Ramos (cell line): Measurements from ENCODE around the gene FAH.
"Not testable (repeated sequence)": the region's sequence is repeated elsewhere in the genome, so short reads cannot be mapped to it uniquely, and the experiment has no call there.

ENCODE experiments used
- in situ Hi-C: fragments of 300-500 bp; cut with MboI; formaldehyde crosslinking; loops from one replicate; pipeline ENCODE4 v1.14.3; 2022; ENCODE audit warnings: low sequenced_read_pairs; ENCODE audit not compliant: unreplicated experiment

The FAH gene

DNA sequence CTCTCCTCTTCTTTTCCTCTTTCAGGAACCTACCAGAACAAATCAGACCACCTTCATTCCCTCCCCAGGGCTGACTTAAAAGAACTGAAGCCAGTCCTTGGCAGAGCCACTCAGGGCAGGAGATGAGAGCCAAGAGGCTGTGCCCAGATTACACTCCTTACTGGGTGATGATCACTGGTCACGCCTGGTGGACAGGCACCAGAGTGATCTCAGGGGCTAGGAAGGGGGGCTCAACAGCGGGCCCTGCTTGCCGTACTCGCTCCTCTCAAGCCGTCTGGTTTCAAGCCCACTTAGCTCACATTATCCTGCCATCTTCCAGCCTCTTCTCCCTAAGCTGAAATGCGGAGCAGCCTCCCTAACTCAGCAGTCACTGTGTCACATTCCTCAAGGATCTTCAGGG lies 1.7 kb upstream of the FAH start:
- in situ Hi-C loops = no loop called here

DNA sequence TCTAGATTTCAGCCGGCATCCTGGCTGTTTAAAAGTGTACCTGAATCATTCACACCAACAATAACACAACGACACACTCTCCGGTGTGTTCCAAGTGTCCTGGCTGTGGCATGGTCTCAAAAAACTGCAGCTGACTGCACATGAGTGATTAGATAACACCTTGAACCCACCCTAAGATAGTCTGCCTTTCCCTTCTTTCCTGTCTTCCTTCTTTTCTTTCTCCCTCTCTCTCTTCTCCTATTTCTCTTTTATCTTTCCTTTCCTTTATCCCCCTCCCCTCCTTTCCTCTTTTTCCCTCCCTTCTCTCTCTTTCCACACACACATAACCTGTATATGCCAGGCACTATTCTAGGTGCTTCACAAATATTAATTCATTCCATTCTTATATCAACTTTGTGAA lies 1.2 kb upstream of the FAH start:
- in situ Hi-C loops = no loop called here

DNA sequence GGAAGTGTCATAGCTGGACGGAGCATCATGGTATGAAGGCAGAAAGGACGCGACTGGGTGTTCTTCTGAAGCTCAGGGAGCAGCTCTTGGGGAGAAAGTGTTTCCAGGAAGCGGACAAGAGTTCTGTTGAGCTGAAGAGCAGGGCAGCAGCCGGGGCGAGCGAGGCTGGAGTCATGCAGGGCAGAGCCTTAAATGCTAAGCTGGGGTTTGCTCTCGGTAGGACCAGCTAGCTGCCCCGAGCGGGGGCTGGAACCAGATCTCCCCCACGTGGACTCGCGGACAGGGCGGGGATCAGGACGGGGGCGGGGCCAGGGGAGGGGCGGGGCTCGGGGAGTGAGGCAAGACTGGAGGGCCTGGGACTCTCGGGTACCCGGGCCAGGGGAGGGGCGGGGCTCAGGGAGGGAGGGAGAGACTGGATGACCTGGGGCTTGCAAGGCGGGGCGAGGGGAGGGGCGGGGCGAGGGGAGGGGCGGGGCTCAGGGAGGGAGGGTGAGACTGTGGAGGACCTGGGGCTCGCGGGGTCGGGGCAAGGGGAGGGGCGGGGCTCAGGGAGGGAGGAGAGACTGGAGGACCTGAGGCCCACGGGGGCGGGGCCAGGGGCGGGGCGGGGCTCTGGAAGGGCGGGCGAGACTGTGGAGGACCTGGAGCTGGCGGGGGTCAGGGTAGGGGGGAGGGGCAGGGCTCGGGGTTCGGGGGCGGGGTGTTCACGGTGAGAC lies 461 bp upstream of the FAH start:
- in situ Hi-C loops = no loop called here

DNA sequence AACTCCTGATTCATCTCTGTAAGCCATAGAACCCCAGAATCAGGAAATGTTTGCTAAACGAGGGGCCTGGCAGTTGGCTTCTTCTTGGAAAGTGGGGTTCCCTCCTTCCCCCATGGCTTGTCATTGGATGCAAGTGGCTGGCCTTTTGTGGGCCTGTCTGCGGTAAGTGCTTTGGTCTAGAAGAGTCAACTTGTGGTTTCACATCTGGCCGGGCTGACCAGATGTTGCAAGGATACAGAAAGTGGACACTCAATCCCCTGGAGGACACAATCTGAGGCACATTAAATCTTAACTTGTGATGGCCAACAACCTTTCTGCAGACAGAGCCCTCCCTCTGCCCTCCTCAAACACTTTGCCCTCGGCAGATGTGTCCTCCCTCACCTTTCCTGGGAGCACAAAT lies 1.1 kb downstream of the FAH start:
- in situ Hi-C loops = no loop called here

DNA sequence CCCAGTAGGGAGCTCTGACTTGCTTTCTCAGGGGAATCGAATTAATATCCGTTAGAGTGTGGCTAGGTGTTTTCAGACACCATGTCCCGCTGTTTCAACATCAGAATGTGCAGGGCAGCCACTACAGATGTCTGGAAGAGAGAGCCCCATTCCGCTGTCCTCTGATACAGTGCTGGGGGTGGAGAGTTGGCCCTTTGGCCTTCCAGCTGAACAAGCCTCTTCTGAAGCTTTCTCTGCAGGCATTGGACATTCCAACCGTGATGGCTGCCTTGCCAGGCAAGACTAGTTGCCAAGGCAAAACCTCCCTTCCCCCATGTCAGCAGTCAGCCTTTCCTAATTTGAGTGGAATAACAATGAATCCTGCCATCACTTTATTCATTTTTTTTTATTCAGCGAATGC lies 1.5 kb downstream of the FAH start:
- in situ Hi-C loops = no loop called here

DNA sequence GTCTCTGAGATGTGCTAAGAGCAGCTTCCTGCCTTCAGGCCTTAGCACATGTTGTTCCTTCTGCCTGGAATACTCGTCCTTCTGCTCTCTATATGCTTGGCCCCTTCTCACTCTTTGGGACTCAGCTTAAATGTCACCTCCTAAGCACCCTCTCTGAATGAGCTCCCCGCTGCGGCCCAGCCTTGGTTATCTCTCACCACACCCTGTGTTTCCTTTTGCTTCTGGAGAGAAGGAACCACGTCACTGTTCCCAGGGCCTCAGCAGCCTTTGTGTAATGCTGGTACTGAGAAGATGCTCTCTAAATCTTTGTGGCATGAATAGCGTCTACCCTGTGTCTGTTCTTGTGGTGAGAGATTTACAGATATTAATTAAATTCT lies 2.2 kb downstream of the FAH start:
- in situ Hi-C loops = no loop called here

DNA sequence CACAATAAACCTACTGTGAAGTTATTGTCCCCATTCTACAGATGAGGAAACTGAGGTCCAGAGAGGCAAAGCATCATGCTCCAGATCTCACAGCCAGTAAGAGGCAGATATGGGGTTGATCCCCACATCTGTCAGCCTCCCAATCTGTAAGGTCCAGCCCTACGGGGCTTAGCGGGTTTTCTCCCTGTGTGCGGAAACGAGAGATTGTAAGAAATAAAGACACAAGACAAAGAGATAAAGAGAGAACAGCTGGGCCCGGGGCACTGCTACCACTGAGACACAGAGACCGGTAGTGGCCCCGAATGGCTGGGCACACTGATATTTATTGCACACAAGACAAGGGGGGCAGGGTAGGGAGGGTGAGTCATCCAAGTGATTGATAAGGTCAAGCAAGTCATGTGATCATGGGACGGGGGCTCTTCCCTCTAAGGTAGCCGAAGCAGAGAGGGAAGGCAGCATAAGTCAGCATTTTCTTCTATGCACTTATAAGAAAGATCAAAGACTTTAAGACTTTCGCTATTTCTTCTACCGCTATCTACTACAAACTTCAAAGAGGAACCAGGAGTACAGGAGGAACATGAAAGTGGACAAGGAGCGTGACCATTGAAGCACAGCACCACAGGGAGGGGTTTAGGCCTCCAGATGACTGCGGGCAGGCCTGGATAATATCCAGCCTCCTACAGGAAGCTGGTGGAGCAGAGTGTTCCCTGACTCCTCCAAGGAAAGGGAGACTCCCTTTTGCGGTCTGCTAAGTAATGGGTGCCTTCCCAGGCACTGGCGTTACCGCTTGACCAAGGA lies 2.8 kb downstream of the FAH start:
- in situ Hi-C loops = not testable (repeated sequence)

DNA sequence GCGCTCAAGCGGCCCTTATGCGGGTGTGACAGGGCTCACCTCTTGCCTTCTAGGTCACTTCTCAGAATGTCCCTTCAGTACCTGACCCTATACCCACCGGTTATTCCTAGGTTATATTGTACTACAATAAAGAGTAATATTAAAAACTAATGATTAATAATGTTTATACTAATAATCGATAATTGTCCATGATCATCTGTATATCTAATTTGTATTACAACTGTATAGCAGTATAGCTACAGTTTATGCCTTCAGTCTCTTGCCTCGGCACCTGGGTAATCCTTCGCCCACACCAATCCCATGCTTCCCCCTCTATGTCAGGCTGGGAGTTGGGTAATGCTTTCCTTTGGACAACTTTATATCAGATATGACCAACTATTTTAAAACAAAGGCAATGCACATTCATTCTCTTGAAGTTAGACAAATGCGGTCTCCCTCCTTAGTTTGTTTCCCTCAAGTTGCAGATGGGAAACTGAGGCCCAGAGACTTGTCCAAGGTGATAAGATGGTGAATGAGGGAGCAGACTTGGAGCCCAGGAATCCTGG lies 3.4 kb downstream of the FAH start:
- in situ Hi-C loops = no loop called here

DNA sequence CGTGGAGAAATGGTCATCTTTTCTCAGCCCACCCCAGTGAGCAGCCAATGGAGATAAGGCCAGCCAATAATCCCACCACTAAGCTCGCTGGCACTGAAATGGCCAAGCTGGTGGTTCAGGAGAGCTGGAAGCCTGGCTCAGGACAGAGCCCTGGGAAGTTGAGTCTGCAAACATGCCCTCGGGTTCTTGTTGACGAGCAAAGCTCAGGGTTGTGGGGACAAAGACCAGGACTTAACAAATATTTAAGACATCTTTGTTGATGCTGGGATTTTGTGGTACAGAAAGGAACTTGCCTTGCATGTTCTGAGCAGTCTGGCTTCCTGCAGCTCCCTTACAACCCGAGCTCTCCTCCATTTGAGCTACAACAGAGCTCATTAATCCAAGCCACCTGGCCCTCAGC lies 4.4 kb downstream of the FAH start:
- in situ Hi-C loops = no loop called here

DNA sequence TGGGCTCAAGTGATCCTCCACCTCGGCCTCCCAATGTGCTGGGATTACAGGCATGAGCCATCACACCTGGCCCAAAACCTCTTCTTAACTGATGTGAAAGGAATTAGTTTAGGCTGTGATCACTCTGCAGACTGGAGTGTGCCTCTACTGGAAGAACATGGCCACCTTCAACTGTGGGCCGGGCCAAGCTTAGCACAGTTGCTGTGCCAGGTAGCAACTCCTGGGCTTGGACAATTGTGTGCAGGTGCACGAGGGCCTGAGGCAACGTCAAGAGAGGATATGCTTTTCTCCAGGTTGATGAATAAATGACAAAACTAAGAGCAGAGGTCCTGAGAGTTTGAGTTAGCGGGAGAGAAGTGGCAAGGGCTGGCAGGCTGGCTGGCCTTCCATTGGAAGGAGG lies 6.5 kb downstream of the FAH start:
- in situ Hi-C loops = no loop called here

DNA sequence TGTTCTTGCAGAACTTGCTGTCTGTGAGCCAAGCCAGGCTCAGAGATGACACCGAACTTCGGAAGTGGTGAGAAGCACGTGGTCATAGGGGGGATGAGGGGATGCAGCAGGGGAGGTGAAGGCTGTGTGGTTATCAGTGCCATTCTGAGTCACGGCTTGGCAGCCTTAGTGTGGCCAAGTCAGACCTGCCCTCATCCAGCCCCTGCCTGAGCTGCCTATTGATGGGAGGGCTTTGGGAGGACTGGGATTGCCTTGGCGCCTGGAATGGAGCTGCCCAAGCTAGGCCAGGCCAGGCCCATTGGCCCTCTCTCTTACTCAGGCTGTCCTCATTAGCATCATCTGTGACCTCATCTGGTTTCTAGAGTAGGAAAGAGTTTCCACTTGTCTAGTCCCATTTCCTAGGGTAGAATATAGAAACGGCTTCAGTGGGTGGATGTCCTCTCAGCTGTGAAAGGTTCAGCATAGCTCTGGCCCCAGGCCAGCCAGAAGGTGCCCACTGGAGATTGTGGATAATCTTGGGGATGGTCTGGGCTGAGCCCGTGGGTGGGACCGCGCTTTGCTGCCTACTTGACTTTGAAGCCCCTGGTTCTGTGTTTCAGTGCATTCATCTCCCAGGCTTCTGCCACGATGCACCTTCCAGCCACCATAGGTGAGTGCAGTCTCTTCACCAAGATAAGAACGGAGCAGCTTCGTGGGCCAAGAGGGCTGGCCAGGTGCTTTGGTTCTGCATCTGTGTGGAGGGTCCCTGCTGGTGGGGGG lies 7.2 kb downstream of the FAH start:
- in situ Hi-C loops = no loop called here

DNA sequence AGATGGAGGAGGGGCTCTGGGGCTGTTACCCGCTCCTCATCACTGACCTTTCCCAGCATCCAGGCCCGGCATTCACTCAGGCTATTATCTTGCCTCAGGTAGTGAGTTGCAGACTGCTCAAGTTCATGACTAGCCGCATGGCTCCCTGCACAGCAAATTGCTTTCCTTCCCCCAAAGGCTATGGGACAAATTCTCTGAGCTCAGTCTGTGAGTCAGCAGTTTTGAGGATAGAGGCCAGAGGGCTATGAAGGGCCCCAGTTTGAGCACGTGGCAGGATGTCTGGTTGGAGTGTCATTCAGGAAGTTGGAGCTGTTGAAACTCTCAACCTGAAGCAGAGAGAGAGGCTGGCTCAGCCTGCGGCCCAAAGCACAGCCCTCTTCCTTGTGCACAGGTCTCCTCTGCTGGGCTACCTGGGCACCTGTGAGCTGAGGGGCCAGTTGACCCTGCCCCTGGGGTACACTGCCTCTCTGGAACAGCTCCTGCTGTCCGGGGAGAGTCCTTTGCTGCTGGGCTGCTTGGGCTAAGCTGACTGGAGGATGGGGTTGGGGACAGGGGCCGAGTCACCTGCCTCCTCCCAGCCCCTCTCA lies 7.9 kb downstream of the FAH start:
- in situ Hi-C loops = no loop called here

DNA sequence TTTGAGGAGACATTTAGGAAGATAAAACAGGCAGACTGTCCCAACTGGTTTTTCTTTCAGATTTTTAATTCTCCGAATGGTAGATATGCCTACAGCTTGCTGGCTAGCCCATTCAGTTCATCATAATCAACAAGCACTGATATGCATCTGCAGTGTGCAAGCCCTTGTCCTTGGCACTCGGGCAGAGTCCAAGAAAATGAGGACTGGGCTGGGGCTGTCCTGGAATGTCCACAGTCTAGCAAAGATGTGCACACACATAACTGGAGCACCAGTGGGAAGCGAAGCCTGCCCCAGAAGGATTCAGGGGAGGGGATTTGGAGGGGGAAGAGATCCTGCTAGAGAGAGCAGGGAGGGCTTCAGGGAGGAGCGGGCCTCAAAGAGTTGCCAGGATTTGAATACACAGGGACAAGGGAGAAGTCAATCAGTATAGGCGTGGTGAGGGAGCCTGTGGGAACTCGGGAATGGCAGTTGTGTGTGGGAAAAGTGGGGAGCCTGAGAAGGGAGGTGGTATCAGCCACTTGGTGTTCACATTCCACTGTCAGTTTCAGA lies 8.7 kb downstream of the FAH start:
- in situ Hi-C loops = no loop called here

DNA sequence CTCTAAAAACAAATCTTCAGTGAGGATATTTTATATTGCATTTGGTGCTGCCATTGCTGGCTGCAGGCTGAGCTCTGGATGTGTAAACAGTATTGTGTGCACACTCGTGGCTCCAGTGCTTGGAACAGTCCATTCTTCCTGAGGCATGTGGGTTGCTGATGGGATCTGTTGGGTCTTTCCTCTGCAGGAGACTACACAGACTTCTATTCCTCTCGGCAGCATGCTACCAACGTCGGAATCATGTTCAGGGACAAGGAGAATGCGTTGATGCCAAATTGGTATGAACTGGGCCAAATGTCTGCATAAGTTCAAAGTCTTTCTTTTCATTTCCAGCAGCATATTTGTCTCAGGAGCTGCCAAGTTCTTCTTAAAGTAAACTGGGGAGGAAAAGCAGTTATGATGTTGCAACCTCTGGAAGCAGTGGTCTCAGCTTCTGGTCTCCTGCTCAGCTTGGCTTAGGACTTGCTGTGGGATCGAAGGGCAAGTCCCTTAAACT lies 9.3 kb downstream of the FAH start:
- in situ Hi-C loops = no loop called here

DNA sequence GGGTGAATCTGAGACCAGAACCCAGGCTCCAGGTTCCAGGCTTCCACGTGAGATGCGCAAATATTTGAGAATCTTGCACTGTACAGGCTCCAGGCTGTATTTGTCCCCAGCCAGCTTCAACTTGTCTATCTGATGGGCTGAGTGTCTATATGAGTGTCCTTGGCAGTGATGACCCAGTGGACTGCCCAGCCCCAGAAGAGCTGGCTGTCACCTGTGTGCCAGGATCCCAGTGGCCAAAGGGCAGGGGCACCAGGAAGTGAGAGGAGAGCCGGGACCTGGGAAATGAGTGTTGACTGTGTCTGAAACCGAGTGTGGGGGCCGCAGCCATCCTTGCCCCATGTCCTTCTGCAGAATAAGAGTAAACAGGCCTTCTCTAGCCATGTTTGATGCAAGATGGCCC lies 10.4 kb downstream of the FAH start:
- in situ Hi-C loops = no loop called here

DNA sequence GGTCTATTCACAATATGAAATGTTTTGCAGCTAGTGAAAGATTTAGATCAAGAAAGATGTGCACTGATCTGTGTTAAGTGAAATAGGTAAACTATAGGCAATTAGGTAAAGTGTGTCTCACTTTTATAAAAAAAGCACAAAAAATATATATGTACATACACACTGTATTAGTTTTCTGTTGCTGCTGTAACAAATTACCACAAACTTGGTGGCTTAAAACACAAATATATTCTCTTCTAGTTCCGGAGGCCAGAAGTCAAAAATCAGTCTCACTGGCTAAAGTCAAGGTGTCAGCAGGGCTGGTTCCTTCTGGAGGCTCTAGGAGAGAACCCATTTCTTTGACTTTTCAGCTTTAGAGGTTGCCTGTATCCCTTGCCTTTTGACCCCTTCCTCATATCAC lies 11.1 kb downstream of the FAH start:
- in situ Hi-C loops = no loop called here

DNA sequence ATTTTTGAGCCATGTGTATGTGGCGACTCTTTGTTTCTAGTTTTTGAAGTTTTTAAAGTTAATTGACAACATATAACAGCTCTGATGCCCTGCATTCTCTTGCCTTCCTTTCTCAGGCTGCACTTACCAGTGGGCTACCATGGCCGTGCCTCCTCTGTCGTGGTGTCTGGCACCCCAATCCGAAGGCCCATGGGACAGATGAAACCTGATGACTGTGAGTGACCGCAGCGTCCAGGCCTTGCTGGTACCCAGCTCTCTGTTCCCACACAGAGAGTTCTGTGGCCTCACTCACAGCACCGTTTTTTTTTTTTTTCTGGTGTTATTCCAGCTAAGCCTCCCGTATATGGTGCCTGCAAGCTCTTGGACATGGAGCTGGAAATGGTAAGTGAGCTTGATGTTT lies 15.1 kb downstream of the FAH start:
- in situ Hi-C loops = no loop called here

DNA sequence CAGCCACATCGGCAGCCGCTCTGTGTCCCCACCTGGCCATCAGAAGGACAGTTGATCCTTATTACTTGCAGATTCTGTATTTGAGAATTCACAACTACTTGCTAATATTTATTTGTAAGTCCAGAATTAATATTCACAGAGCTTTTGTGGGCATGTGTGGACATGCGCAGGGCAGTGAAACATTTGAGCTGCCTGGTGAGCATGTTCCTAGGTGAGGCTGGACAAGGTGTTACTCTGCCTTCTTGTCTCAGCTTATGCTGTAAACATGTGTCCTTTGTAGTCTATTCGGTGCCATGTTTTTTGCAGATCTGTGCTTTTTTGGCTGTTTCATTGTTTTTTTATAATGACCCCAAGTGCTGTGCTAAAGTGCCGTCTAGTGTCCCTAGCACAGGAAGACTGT lies 15.6 kb downstream of the FAH start:
- in situ Hi-C loops = no loop called here

DNA sequence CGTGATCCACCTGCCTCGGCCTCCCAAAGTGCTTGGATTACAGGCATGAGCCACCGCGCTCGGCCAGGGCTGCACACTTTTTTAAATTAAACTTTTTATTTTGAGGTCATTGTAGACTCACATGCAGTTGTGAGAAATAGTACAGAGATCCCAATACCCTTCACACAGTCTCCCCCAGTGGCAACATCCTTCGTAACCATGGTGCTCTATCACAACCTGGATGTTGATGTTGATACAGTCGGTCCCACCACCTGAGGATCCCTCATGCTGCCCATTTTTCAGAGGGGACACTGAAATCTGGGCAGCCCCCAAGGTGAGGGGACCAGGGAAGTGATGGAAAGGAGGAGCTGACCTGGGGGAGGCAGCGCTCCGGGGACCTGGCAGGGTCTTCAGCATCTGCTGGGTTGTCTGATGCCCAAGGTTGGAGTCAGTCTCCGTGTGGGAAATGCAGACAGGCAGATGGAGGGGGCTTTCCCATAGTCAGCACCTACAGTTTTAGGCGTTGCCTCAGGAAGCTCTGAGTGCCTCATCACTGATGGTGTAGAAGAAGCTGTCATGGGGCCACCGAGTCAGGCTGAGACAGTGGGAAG lies 17.1 kb downstream of the FAH start:
- in situ Hi-C loops = loop anchor here (10.0 kb wide), 1 partner anchor 785 kb away; no protein-coding TSS in a partner anchor

DNA sequence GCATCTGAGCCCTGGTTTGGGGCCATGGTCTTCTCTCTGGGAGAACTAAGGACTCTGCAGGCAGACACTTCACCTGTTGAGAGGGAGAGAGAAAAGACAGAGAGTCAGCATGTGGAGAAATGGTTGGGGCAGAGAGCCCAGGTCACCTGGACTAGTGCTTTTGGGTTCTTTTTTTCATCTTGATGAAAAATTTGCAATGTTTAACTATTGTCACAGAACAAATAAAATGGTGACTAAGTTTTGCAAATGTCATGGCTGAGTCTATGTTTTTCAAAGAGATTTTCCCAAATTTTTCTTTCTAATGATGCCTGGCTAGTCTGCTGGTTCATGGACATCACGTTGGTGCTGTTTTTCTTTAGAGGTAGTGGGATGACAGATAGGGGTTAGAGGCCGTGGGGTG lies 17.8 kb downstream of the FAH start:
- in situ Hi-C loops = loop anchor here (10.0 kb wide), 1 partner anchor 786 kb away; no protein-coding TSS in a partner anchor
